ENCODE measurements around the gene PTGFRN.

PTGFRN gene

GRCh38 chr1:117038236-117038635 is 128.5 kb downstream of the PTGFRN start:
- DNase-seq = no peak

All from midbrain (tissue), 1 donor.